H1 (cell line): ENCODE data around the gene SPATA21. TPM values are rescaled to one million over a fixed set of nuclear protein-coding genes. Genes with fewer than 3 reads are reported as not detected.

ENCODE experiments used
- BACH1 ChIP-seq: IDR thresholded peaks from 2 replicates; pipeline ENCODE4 v1.6.1; 2012; ENCODE audit warnings: low read length, improper control_type of control experiment
- CBX5 ChIP-seq: fragments of 300-800, 300-1000 bp; sonication (generic); IDR thresholded peaks from 2 replicates; pipeline ENCODE4 v1.7.1; 2016; ENCODE audit warnings: antibody characterized with exemption, low read length, low read depth
- E2F6 ChIP-seq: IDR thresholded peaks from 2 replicates; pipeline ENCODE4 v1.6.1; 2012; ENCODE audit warnings: inconsistent platforms
- MAFK ChIP-seq: IDR thresholded peaks from 2 replicates; pipeline ENCODE4 v1.6.1; 2012; ENCODE audit warnings: low read depth, mild to moderate bottlenecking, improper control_type of control experiment, low read length
- POU5F1 ChIP-seq: IDR thresholded peaks from 2 replicates; pipeline ENCODE4 v1.6.1; 2011; ENCODE audit warnings: low read depth, mild to moderate bottlenecking, low read length, moderate library complexity
- TBP ChIP-seq: IDR thresholded peaks from 2 replicates; pipeline ENCODE4 v1.6.1; 2011; ENCODE audit warnings: low read depth, low read length, improper control_type of control experiment
- TCF12 ChIP-seq: IDR thresholded peaks from 2 replicates; pipeline ENCODE4 v1.6.1; 2011; ENCODE audit warnings: low read depth, mild to moderate bottlenecking, low read length
- polyA plus RNA-seq, 7 experiments: library from polyadenylated mRNA; depleted of rRNA in 3 of 7; stranded (reverse) in 5 of 7; unstranded in 2 of 7; fragments of >200 nt in 5 of 7; fragments of 200-250 nt in 2 of 7; gene quantifications; 1 replicate in 5 of 7; 2 replicates in 1 of 7; 4 replicates in 1 of 7; pipeline versions ENCODE4 v1.2.1 to v1.2.3, GENCODE V29; 2011 to 2013; ENCODE audit warnings: missing spikeins in 2 of 7, mixed read lengths in 2 of 7
- total RNA-seq: library from RNA; stranded (reverse); fragmentation: NEBNext Ultra II Directional; extraction: Animal tissue kit (Norgen Biotek cat#: 25700); gene quantifications from 2 replicates; pipeline ENCODE4 v1.2.1, GENCODE V29; 2021
- TF ChIP-seq, protein P1 (sequence below): fragments of 300-600 bp; sonication (generic); IDR thresholded peaks from 2 replicates; pipeline ENCODE4 v1.7.1; 2012; ENCODE audit warnings: low read length, moderate library complexity, mild to moderate bottlenecking, inconsistent platforms; ENCODE audit not compliant: insufficient replicate concordance
- TF ChIP-seq, protein P2 (sequence below): IDR thresholded peaks from 2 replicates; pipeline ENCODE4 v1.6.1; 2012; ENCODE audit warnings: inconsistent platforms

SPATA21 gene
- total and polyA plus RNA-seq, 2 of the 8 experiments (the other 6 are each of a cell fraction or from before 2014, with no cell fraction given) = not detected

GRCh38 chr1:16385659-16386453 lies 51.4 kb downstream of the SPATA21 start (continued):
- TF ChIP-seq, protein P1, sequence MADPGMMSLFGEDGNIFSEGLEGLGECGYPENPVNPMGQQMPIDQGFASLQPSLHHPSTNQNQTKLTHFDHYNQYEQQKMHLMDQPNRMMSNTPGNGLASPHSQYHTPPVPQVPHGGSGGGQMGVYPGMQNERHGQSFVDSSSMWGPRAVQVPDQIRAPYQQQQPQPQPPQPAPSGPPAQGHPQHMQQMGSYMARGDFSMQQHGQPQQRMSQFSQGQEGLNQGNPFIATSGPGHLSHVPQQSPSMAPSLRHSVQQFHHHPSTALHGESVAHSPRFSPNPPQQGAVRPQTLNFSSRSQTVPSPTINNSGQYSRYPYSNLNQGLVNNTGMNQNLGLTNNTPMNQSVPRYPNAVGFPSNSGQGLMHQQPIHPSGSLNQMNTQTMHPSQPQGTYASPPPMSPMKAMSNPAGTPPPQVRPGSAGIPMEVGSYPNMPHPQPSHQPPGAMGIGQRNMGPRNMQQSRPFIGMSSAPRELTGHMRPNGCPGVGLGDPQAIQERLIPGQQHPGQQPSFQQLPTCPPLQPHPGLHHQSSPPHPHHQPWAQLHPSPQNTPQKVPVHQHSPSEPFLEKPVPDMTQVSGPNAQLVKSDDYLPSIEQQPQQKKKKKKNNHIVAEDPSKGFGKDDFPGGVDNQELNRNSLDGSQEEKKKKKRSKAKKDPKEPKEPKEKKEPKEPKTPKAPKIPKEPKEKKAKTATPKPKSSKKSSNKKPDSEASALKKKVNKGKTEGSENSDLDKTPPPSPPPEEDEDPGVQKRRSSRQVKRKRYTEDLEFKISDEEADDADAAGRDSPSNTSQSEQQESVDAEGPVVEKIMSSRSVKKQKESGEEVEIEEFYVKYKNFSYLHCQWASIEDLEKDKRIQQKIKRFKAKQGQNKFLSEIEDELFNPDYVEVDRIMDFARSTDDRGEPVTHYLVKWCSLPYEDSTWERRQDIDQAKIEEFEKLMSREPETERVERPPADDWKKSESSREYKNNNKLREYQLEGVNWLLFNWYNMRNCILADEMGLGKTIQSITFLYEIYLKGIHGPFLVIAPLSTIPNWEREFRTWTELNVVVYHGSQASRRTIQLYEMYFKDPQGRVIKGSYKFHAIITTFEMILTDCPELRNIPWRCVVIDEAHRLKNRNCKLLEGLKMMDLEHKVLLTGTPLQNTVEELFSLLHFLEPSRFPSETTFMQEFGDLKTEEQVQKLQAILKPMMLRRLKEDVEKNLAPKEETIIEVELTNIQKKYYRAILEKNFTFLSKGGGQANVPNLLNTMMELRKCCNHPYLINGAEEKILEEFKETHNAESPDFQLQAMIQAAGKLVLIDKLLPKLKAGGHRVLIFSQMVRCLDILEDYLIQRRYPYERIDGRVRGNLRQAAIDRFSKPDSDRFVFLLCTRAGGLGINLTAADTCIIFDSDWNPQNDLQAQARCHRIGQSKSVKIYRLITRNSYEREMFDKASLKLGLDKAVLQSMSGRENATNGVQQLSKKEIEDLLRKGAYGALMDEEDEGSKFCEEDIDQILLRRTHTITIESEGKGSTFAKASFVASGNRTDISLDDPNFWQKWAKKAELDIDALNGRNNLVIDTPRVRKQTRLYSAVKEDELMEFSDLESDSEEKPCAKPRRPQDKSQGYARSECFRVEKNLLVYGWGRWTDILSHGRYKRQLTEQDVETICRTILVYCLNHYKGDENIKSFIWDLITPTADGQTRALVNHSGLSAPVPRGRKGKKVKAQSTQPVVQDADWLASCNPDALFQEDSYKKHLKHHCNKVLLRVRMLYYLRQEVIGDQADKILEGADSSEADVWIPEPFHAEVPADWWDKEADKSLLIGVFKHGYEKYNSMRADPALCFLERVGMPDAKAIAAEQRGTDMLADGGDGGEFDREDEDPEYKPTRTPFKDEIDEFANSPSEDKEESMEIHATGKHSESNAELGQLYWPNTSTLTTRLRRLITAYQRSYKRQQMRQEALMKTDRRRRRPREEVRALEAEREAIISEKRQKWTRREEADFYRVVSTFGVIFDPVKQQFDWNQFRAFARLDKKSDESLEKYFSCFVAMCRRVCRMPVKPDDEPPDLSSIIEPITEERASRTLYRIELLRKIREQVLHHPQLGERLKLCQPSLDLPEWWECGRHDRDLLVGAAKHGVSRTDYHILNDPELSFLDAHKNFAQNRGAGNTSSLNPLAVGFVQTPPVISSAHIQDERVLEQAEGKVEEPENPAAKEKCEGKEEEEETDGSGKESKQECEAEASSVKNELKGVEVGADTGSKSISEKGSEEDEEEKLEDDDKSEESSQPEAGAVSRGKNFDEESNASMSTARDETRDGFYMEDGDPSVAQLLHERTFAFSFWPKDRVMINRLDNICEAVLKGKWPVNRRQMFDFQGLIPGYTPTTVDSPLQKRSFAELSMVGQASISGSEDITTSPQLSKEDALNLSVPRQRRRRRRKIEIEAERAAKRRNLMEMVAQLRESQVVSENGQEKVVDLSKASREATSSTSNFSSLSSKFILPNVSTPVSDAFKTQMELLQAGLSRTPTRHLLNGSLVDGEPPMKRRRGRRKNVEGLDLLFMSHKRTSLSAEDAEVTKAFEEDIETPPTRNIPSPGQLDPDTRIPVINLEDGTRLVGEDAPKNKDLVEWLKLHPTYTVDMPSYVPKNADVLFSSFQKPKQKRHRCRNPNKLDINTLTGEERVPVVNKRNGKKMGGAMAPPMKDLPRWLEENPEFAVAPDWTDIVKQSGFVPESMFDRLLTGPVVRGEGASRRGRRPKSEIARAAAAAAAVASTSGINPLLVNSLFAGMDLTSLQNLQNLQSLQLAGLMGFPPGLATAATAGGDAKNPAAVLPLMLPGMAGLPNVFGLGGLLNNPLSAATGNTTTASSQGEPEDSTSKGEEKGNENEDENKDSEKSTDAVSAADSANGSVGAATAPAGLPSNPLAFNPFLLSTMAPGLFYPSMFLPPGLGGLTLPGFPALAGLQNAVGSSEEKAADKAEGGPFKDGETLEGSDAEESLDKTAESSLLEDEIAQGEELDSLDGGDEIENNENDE = no peak
- TF ChIP-seq POU5F1 (no peak), TCF12 (no peak), MAFK (no peak), E2F6 (no peak), CBX5 (no peak), BACH1 (no peak), TBP (no peak)
- TF ChIP-seq, protein P2, sequence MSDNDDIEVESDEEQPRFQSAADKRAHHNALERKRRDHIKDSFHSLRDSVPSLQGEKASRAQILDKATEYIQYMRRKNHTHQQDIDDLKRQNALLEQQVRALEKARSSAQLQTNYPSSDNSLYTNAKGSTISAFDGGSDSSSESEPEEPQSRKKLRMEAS = no peak
